HG02981 (cell line): Measurements from ENCODE around the gene ITGB8.

Experiments used
- ATAC-seq: cut with Tn5 transposase; IDR thresholded peaks from one replicate; pipeline ENCODE4 v1.9.1; 2021; ENCODE audit warnings: mild to moderate bottlenecking, moderate library complexity; ENCODE audit not compliant: unreplicated experiment

Gene ITGB8

DNA sequence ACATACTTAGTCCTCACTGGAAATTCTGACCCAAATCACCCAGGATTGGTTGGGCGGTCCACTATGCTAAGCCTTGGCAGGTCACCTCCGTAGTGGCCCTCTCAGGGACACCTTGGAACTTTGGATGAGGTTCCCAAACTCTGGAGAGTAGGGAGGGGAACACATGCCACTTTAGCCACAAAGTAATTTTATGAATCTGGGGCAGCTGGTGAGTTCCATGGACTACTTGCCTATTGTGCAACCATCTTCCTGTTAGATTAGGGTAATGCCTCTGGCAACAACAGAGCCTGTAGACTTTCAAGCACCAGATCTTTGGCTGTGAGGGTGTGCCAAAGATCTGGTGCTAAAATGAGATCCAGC, 77.7 kb downstream of the ITGB8 start:
- no peak for ATAC-seq

DNA sequence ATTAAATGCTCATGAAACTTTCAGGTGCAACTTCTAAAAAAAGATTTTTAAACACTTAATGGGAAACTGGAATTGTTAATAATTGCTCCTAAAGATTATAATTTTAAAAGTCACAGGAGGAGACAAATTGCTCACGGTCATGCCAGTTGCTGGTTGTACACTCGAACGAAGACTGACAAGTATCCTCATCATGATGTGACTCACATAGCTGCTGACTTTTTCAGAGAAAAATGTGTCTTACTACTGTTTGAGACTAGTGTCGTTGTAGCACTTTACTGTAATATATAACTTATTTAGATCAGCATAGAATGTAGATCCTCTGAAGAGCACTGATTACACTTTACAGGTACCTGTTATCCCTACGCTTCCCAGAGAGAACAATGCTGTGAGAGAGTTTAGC, 79.3 kb downstream of the ITGB8 start:
- ATAC-seq, result no peak

DNA sequence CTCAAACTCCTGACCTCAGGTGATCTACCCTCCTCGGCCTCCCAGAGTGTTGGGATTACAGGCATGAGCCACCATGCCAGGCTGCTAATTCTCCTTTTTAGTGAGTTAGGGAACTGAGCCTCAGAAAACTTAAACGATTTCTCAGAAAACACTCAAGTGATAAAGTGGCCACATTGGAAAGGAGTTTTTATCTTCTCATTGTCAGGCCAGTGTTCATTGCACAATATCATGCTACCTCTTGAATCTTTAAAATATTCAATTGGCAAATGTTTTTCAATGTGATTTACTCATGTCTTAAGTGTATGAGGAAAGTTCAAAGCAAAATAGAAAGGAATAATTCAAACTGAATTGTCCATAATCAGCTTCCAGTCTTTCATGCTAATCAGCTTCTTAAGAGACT, 80.7 kb downstream of the ITGB8 start:
- ATAC-seq, result no peak

DNA sequence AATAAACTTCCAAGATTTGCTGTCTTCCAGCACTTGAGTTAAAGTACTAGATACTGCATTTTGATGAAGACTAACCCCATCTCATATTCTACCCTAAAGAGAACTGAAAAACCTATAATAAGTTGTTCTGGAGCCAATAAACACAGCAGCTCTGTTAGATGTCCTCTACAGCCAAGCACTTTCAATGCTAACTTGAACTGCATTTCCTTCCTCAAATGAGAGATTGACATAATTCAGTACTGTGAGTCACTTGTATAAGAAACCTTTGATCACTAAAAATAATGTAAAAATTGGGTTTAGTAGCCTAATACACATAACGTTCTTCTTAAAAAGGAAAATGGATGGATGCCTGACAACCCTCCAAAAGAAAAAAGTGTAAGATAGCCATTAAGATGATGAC, 81.3 kb downstream of the ITGB8 start:
- no peak for ATAC-seq

DNA sequence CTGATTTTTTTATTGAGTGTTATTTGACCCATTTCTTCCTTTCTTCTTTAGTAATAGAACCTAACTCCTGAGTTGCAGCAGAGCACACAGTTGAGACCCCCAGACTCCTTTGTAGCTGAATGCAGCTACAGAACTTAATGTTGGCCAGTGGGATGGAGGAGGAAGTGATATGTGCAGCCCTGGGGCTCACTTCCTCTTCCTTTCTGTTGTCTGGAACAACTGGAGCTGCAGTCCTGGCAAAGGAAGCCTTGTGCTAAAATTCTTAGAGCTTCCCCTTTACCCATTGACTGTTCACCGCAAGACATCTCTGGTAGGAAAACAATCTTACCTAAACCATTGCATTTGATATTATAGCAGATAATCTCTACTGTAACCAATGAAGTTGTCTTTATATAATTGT, 86.6 kb downstream of the ITGB8 start:
- no peak for ATAC-seq

DNA sequence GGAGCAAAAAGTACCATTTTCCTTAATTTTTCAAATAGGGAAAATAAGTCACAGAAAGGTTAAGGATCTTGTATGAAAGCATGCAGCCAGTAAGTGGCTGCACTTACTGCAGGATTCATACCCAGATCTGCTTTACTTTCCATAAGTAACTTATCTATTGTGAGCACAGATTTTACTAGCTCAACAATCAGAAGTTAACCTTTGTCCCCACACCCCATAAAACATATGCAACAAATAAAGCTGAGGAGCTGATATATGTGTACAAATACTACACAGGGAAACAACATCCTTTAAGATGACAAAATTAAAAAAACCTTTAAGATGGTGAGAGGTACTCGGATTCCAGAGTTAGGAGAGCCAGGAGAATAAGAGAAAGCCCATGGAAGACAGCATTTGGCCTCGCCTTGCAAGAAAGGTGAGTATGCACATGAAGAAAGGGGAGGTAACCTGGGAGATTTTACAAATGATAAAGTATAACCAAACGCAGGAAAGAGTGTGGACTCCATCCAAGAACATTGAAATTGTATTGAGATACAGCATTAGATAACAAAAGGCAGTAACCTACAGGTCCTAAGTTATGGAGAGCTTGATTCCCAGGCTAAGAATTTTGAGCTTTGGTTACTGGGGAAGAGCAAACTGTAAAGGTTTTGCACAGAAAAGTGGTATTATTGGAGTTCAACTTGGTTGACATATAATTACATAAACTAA, 87.1 kb downstream of the ITGB8 start:
- ATAC-seq, result no peak

DNA sequence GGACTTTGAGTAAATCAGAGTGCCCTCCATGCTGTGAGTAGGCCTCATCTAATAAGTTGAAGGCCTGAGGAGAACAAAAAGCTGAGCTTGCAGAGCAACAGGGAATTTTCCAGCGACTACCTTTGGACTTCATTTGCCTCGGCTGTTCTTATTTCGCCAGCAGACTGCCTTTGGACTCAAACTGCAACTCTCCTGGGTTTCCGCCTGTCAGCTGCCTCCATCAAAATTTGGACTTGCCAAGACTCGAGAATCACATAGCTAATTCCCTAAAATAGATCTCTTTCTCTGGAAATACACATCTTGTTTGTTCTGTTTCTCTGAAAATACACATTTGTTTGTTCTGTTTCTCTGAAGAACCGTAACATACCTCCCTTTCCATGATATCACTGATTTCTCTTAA, 93.8 kb downstream of the ITGB8 start:
- no peak for ATAC-seq

DNA sequence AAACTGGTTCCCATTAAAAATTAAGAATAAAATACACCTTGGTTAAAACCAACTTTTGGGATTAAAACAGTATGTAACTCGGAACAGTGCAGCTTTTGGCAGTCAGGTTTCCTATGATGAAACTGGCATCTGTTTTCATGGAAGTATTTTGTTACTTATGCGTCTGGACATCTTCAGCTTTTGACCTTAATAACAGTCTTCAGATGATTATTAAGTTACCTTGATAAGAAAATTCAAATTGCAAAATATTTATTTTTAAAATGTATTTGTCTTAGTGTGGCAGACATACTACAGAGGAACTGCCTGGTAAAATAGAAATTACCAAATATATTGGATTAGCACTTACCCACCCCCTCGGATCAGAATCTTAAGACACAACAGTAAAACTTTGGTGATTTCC, 100.0 kb downstream of the ITGB8 start:
- ATAC-seq, result no peak

DNA sequence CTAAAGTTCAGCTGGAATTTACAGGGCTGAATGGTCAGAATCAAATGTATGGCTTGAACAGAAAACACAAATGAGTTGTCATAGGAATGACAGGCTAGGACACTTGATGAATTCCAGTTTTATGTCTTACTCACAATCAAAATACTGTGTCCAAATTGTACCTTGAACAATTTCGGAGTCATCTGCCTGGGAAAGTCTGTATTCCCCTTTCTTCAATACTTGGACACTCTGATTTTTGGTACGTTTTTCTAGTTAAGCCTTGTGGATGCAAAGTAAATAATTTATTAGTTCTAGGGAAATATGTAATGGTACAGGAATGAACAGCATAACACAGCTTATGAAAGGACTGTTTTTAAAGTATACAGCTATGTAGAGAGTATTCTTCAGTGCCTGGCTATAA, 100.4 kb downstream of the ITGB8 start:
- no peak for ATAC-seq

DNA sequence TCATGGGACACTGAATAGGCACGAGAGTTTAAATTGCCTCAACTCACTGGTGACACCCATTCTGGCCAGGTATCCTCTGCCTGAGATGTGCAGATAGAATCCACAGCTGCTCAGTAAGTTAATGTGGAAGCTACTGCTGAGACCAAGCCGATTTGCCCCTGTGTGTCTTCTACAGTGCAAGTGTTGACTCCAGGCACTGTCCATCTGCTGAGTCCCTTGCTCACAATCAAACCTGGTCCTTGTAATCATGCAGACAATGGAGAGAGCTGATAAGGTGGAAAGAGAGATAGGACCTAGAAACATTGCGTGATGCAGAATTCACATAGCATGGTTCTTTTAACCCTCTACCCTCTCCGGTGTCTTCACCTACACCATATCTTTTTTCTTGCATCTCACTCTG, 101.4 kb downstream of the ITGB8 start:
- no peak for ATAC-seq

DNA sequence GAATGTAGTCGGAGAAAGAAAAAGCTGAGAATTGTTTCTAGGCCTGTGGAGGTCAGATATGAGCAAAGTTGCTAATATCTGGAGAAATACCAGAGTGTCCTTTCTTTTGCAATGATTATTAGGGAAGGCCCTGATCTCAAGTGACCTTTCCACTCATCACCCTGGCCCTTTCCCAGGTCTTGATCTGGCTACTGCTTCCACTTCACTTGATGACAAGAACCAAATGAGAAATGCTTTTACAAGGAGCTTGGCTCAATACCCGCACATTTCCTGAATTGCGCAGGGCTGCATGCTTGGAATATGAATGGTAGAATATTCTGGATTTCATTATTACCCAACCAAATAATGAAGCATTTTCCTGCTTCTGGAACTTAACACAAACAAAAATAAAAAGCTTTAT, 104.6 kb downstream of the ITGB8 start:
- ATAC-seq, result no peak

DNA sequence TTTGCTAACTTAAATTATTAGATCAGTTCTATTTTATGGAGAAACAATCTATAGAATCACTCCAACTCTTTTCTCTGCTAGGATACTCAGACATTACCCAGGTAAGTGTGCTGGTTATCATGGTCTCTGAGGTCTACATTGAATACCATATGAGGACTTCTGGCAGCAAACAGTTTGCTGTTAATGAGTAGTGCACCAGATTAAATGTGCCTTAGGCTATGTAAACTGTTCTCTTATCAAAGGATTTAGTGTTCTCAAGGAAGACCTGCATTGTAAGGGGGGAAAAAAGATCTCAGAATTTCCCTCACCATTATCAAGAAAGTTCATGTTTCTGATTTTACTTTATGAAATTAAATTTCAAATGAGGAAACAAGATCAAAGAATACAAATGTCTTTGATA, 107.5 kb downstream of the ITGB8 start:
- ATAC-seq, result no peak

DNA sequence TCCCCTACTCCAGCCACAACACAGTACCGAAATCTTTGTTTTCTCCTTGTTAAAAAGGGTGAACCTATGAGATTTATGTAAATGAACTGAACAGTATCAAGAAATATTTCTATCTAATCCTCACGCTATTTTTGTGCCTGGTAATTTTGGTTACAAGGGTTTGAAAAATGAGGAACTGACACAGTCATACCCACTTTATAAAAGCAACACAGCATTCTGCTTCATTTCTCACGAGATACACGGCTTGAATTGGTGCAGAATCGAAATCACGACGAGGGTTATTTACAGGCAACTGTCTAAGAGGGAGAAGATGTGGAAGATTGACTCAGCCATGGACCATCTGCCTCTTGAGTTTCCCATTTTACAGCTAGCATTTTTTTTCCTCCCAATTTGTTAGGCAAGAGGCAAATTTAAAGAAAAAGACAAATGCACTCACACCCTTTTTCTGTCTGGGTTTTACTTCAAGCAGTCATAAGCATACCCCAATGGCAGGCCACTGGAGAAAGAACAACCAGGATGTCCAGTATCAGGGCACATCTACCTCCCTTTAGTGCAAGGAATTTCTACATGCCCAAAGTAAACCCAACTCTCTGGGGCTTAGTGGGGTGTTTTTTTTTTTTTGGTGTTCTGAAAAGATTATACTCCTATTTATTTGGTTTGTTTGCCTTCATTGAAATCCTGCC, 108.1 kb downstream of the ITGB8 start:
- ATAC-seq, result peak; percentile 88

DNA sequence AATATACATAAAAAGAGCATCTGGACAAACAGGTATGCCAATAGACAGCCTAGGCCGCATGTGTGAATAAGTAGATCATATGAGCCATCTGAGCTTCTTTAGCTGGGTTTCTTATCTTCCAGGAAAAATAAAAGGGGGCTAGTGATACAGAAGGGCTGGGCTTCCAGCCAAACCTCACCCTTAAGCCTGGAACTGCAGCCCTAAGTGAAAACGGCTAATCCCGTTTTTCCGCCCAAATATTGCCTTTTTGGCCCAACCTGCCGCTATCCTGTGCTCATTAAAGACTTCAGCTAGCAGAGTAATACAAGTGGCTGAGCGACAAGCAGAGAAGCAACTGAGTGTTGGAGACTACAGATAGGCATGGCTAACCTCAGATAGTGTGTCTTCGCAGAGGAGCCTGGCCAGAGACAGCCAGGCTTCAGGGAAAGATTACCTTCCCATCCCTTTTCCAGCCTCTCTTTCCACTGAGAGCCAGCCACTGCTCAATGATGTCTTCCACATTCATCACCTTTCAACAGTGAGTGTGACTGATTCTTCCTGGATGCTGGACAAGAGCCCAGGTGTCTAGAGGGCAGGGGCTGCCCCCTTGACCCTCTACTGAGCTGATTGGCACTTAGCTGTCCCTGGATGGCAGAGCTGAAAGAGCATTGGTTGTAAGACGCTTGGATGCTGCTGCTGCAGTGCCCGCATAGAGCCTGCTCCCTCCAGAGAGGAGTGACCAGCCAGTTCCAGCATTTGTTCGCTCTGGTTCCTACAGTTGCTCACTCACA, 108.9 kb downstream of the ITGB8 start:
- no peak for ATAC-seq

DNA sequence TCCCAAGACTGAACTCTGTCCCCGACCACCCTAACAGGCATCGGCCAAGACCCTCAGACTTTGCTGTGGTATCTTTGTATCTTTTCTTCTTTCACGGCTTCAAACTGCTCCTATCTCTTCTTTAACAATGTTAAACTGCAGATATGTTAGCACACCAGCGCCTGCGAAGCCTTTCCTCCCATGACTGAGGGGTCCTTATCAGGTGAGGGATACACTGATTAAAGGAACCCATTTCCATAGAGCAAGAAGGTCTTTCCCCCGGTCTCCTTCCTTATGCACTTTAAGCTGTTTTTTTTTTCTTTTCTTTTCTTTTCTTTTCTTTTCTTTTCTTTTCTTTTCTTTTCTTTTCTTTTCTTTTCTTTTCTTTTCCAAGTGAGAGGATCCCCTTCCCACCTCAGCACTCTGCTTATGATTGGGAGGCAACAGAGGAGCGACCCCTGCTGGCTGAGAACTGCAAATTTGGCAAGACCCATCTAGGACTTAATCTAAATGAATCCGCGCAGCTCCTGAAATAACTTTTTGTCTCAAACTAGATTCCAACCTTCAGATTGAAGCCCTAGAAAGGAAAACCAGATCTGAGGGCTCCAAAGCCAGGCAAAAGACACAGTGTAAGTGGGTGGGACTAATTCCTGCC, 109.9 kb downstream of the ITGB8 start:
- no peak for ATAC-seq

DNA sequence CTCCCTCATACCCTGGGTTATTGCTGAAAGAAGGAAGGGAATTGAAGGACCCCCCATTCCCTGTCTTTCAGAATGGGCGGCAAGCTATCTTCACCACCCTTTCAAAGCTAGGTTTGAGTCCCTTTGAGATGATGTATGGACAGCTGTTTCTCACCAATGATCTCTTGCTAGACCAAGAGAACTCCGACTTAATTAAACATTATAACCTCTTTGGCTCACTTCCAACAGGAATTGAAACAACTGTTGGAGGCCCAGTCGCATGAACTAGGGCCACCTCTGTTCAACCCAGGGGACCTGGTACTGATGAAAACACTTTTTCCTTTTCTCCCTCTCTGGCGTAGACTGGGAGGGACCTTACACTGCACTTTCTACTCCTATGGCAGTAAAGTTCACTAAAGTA, 110.6 kb downstream of the ITGB8 start:
- ATAC-seq, result no peak

DNA sequence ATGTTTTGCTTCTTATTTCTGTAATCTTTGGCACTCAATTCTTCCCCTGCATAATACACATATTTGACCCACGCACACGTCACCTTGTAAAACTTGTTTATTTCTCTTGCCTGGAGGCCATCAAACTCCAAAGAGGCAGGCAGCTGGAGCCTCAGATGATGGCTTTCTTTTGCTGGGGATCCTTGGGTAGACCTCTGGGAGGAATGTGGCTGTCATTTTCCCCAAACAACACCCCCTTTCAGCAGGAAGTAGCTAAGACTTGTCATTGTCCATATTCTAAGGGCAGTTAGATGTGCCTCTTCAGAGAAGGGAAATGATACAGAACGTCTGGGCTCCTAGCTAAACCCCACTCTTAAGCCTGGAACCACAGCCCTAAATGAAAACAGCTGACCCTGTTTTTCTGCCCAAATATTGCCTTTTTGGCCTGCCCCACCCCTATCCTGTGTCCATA, 111.3 kb downstream of the ITGB8 start:
- no peak for ATAC-seq

DNA sequence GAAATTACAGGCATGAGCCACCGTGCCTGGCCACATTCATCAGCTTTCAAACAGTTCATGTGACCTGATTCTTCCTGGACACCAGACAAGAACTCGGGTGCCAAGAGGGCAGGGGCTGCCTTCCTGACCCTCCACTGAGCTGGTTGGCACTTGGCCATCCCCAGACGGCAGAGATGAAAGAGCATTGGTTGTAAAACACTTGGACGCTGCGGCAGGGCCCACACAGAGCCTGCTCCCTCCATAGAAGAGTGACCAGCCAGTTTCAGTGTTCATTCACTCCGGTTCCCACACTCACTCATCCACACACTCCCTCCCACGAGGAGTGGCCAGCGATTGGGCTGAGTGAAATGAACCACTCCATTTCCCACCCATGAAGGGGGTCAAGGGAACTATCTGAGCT, 112.3 kb downstream of the ITGB8 start:
- ATAC-seq, result no peak

DNA sequence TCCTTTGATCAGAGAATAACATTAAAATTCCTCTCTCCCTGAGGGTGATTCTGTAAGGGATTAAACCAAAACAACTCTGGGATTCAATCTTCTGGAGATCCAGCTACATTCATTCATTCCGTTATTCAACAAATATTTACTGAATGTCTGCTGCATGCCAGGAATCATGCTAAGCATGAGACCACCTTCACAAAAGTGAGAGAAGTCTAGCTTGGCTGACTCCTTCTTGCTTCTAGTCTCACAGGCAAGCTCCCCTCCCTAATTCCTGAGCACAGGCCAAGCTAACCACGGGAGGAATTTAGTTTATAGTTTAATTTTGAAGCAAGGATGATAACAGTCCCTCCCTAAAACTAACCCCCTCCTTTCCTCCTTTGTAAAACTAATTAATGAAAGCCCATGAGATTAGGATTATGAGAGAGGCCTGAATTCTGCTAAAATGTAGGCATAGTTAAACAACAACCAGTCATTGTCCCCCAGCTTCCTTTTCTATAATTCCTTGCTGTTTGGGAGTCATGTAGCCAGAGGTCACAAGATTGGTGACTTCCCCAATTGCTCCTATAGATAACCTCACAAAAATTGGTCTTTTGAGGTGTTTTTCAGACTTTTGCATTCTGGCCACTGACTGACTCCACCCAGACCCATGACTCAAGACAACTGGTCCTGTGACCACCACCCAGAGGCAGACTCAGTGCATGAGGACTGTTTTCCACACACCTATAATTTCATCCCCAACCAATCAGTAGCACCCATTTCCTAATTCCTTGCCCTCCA, 113.5 kb downstream of the ITGB8 start:
- no peak for ATAC-seq

DNA sequence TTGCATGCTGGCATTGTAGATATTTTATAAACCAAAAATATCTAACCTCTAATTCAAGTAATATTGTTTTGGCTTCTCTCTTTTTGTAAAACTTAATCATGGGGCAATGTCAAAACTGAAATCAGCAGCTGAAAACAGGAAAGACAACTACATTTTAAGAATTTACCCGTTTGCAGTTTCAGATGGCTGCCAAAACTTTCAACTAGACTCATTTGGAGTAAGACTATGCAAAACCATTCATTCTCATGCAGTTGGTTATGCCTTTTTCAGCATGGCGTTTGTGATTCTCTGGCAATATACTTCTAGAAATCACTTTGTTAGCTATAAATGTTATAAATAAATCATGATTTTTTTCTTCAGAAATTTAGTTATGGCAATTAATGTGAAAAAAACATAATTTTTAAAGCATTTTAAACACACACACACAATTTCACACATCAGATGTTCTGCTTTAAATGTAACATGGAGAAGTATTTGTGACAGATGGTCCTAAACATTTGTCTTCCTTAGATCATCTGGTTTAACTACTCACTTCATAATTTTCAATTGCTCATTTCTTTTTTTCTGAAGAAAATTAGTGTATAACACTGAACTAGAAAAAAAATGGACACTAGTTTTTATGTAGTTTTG, 116.4 kb downstream of the ITGB8 start:
- ATAC-seq, result peak; percentile 70
